Loucy (cell line): ENCODE data around the gene CPA4.

Experiments used
- H2AFZ ChIP-seq: fragments of 200-600 bp; sonication (generic); 2 replicates; pipeline ENCODE4 v1.6.0; 2016; ENCODE audit warnings: antibody characterized with exemption, mild to moderate bottlenecking, low read length, moderate library complexity
- H3F3A ChIP-seq: fragments of 200-600 bp; 2 replicates; pipeline ENCODE4 v1.6.0; 2016; ENCODE audit warnings: antibody characterized with exemption, low read depth, mild to moderate bottlenecking
- H3K27me3 ChIP-seq: fragments of 200-600 bp; sonication (generic); 2 replicates; pipeline ENCODE4 v1.6.1; 2014; ENCODE audit warnings: low read length, mild to moderate bottlenecking; ENCODE audit not compliant: insufficient read depth, poor library complexity, severe bottlenecking
- H3K36me3 ChIP-seq: fragments of 200-600 bp; sonication (generic); 2 replicates; pipeline ENCODE4 v1.6.1; 2016; ENCODE audit warnings: low read length; ENCODE audit not compliant: insufficient read depth
- H3K4me1 ChIP-seq: fragments of 200-600 bp; sonication (generic); 2 replicates; pipeline ENCODE4 v1.5.1; 2014; ENCODE audit warnings: low read length, mild to moderate bottlenecking; ENCODE audit not compliant: insufficient read depth, poor library complexity, severe bottlenecking
- H3K4me2 ChIP-seq: fragments of 200-600 bp; sonication (generic); 2 replicates; pipeline ENCODE4 v1.6.0; 2014; ENCODE audit warnings: antibody characterized with exemption, low read length, low read depth, mild to moderate bottlenecking; ENCODE audit not compliant: poor library complexity, severe bottlenecking
- H3K4me3 ChIP-seq: fragments of 200-600 bp; sonication (generic); 2 replicates; pipeline ENCODE4 v1.5.1; 2014; ENCODE audit warnings: low read length, mild to moderate bottlenecking, mixed read lengths; ENCODE audit not compliant: poor library complexity, severe bottlenecking
- H3K79me2 ChIP-seq: fragments of 200-600 bp; sonication (generic); 2 replicates; pipeline ENCODE4 v1.6.1; 2014; ENCODE audit warnings: low read length; ENCODE audit not compliant: insufficient read depth
- H3K9ac ChIP-seq: fragments of 200-600 bp; sonication (generic); 2 replicates; pipeline ENCODE4 v1.6.0; 2014; ENCODE audit warnings: mild to moderate bottlenecking, low read depth, low read length, moderate library complexity; ENCODE audit not compliant: poor library complexity, severe bottlenecking
- H3K9me2 ChIP-seq: fragments of 200-600 bp; sonication (generic); replicated peaks from 2 replicates; pipeline ENCODE4 v1.6.1; 2016; ENCODE audit warnings: low read depth, low read length, mixed read lengths
- H3K9me3 ChIP-seq: fragments of 200-600 bp; sonication (generic); 2 replicates; pipeline ENCODE4 v1.6.1; 2014; ENCODE audit warnings: mild to moderate bottlenecking, antibody characterized with exemption, low read length, low read depth; ENCODE audit not compliant: insufficient read depth
- H4K20me1 ChIP-seq: fragments of 200-600 bp; sonication (generic); 2 replicates; pipeline ENCODE4 v1.6.0; 2014; ENCODE audit warnings: antibody characterized with exemption, low read length, mild to moderate bottlenecking; ENCODE audit not compliant: insufficient read depth, poor library complexity, severe bottlenecking
- EZH2phosphoT487 ChIP-seq: fragments of 200-600 bp; IDR thresholded peaks from 2 replicates; pipeline ENCODE4 v1.6.1; 2018; ENCODE audit warnings: antibody characterized with exemption, mild to moderate bottlenecking, moderate library complexity, borderline replicate concordance
- TF ChIP-seq, protein P1 (sequence below): fragments of 200-600 bp; sonication (generic); conservative IDR thresholded peaks from 2 replicates; pipeline ENCODE4 v1.5.1; 2014; ENCODE audit warnings: mild to moderate bottlenecking, antibody characterized with exemption, low read length

CPA4 gene

DNA sequence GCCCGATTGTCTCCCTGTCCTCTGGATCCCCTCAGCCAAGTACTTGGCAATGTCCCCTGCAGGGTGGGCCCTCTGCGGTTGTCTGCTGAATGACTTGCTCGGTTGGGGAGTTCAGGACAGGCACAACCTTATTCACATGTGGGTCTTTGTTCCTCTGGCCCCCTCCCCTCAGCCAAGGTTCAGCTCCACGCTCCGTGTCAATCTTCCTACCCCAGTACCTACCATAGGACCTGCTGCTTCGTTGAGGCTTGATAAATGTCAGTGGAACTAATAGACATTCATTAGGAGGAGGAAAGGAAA, 58.8 kb downstream of the CPA4 start:
- Histone ChIP-seq H3K9ac (no peak overlapping the region), H3K27me3 (no peaks in the 10 kb centered on the region), H4K20me1 (no peaks in the 10 kb centered on the region), H3K4me1 (no peaks in the 10 kb centered on the region), H3K4me3 (no peak overlapping the region), H3K79me2 (no peaks in the 10 kb centered on the region), H3K9me2 (no peaks in the 10 kb centered on the region), H3F3A (no peaks in the 10 kb centered on the region), H3K9me3 (no peaks in the 10 kb centered on the region), H3K36me3 (no peaks in the 10 kb centered on the region), H2AFZ (no peak overlapping the region), H3K4me2 (no peak overlapping the region)
- TF ChIP-seq EZH2phosphoT487 = no peak
- TF ChIP-seq, protein P1, sequence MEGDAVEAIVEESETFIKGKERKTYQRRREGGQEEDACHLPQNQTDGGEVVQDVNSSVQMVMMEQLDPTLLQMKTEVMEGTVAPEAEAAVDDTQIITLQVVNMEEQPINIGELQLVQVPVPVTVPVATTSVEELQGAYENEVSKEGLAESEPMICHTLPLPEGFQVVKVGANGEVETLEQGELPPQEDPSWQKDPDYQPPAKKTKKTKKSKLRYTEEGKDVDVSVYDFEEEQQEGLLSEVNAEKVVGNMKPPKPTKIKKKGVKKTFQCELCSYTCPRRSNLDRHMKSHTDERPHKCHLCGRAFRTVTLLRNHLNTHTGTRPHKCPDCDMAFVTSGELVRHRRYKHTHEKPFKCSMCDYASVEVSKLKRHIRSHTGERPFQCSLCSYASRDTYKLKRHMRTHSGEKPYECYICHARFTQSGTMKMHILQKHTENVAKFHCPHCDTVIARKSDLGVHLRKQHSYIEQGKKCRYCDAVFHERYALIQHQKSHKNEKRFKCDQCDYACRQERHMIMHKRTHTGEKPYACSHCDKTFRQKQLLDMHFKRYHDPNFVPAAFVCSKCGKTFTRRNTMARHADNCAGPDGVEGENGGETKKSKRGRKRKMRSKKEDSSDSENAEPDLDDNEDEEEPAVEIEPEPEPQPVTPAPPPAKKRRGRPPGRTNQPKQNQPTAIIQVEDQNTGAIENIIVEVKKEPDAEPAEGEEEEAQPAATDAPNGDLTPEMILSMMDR = no peak

DNA sequence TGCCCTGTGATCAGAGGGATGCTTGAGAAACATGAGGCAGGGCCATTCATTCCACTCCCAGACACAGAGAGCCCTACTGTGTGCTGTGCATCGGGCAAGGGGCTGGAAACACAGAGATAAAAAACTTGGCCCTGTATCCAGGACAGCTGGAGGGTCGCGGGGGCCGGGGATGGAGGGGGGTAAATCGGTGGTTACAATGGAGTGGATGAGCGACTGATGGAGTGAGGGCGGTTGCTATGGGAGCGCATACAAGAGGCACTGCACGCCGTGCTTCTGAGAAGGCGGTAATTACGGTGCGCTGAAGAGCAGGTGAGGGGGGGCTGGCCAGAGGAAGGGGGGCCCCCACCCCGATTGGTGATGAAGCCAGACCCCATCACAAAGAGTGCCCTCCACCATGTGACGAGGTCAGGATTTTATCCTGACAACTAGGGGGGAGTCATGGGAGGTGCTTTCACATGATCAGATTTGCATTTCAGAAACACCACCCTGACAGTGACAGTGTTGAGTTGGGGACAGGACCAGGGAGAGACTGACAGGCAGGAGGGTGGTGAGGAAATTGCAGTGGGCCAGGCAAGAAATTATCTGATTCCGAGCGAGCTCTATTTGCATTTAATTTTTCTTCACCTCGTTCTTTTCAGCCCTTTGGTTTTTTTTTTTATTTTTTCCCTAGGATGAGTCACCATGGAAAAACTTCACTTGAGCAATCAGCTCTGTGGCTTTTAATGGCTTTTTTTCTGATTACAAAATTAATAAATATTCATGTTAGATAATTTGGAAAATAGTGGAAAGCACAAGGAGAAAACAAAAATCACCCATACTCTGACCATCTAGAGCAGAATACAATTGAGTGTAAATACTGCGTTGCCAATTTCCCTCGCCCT, 59.5 kb downstream of the CPA4 start:
- no peak overlapping the region for H3K4me2 ChIP-seq
- H3K9me3 ChIP-seq = no peaks in the 10 kb centered on the region
- H3F3A ChIP-seq = no peaks in the 10 kb centered on the region
- H3K27me3 ChIP-seq = no peaks in the 10 kb centered on the region
- no peak overlapping the region for H3K9ac ChIP-seq
- no peaks in the 10 kb centered on the region for H3K9me2 ChIP-seq
- H3K79me2 ChIP-seq = no peaks in the 10 kb centered on the region
- H3K4me1 ChIP-seq = no peaks in the 10 kb centered on the region
- H3K36me3 ChIP-seq = no peaks in the 10 kb centered on the region
- TF ChIP-seq, protein P1 = no peak
- no peak for TF ChIP-seq EZH2phosphoT487
- no peak overlapping the region for H3K4me3 ChIP-seq
- H4K20me1 ChIP-seq = no peaks in the 10 kb centered on the region
- H2AFZ ChIP-seq = no peak overlapping the region

DNA sequence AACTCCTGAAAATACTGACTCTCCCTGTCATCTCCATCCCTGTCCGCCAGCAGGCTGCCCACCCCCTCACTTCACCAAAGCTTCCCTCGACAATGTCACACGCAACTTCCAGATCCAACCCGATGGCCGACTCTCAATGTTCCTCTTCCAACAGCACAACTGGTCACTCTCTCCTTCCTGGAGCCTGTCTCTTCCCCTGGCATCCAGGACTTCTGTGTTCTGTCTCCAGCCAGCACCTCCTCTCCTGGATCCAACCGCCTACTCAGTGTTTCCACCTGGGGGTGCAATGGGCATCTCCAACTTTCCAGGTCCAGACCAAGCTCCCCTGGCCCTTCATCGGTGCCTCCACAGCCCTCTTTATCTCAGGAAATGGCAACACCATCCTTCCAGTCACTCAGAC, 60.2 kb downstream of the CPA4 start:
- Histone ChIP-seq H3K4me1 (no peaks in the 10 kb centered on the region), H3K27me3 (no peaks in the 10 kb centered on the region), H3K9me3 (no peaks in the 10 kb centered on the region), H3K4me2 (no peak overlapping the region), H4K20me1 (no peaks in the 10 kb centered on the region), H3K4me3 (no peak overlapping the region), H3K36me3 (no peaks in the 10 kb centered on the region), H2AFZ (no peak overlapping the region), H3K79me2 (no peaks in the 10 kb centered on the region), H3K9me2 (no peaks in the 10 kb centered on the region), H3F3A (no peaks in the 10 kb centered on the region), H3K9ac (no peak overlapping the region)
- TF ChIP-seq, protein P1 = no peak
- no peak for TF ChIP-seq EZH2phosphoT487
